Endodermal cell (in vitro differentiated cells): ENCODE measurements around the gene MINAR1. TPM values are rescaled to one million over a fixed set of nuclear protein-coding genes. Genes with fewer than 3 reads are reported as not detected.

Experiments
- DNase-seq: peaks from one replicate; pipeline ENCODE4 v3.0.0-alpha.2; 2017
- H3K27ac ChIP-seq: 2 replicates; pipeline ENCODE4 v1.5.1; 2013; ENCODE audit warnings: mild to moderate bottlenecking, low read depth, low read length, moderate library complexity
- H3K27me3 ChIP-seq: 2 replicates; pipeline ENCODE4 v1.6.1; 2013; ENCODE audit warnings: mild to moderate bottlenecking, low read length, moderate library complexity; ENCODE audit not compliant: insufficient read depth, control insufficient read depth, poor library complexity, severe bottlenecking
- H3K36me3 ChIP-seq: 2 replicates; pipeline ENCODE4 v1.7.0; 2013; ENCODE audit warnings: mild to moderate bottlenecking, low read length, moderate library complexity; ENCODE audit not compliant: control insufficient read depth, insufficient read depth
- H3K4me1 ChIP-seq: one replicate; pipeline ENCODE4 v1.7.0; 2013; ENCODE audit warnings: low read length; ENCODE audit not compliant: control insufficient read depth, insufficient read depth
- H3K4me3 ChIP-seq: 2 replicates; pipeline ENCODE4 v1.5.1; 2013; ENCODE audit warnings: mild to moderate bottlenecking, low read length, moderate library complexity
- H3K9ac ChIP-seq: 2 replicates; pipeline ENCODE4 v1.6.1; 2013; ENCODE audit warnings: mild to moderate bottlenecking, low read length, moderate library complexity; ENCODE audit not compliant: poor library complexity, severe bottlenecking; ENCODE audit errors: extremely low read depth
- H3K9me3 ChIP-seq: 2 replicates; pipeline ENCODE4 v1.6.1; 2013; ENCODE audit warnings: mild to moderate bottlenecking, low read length, moderate library complexity; ENCODE audit not compliant: control insufficient read depth
- H3K27ac Mint-ChIP-seq: 2 replicates; pipeline ENCODE4 v1.8.0; 2020; ENCODE audit warnings: mixed read lengths
- H3K27me3 Mint-ChIP-seq: 2 replicates; pipeline ENCODE4 v1.8.0; 2021; ENCODE audit warnings: mild to moderate bottlenecking, mixed read lengths; ENCODE audit not compliant: insufficient read depth
- H3K36me3 Mint-ChIP-seq: 2 replicates; pipeline ENCODE4 v1.8.0; 2020; ENCODE audit warnings: low read depth, mixed read lengths
- H3K4me1 Mint-ChIP-seq: 2 replicates; pipeline ENCODE4 v1.8.0; 2020; ENCODE audit warnings: mixed read lengths
- H3K4me3 Mint-ChIP-seq: 2 replicates; pipeline ENCODE4 v1.8.0; 2020; ENCODE audit warnings: mild to moderate bottlenecking, moderate library complexity, mixed read lengths
- H3K9me3 Mint-ChIP-seq: 2 replicates; pipeline ENCODE4 v1.8.0; 2020; ENCODE audit warnings: mild to moderate bottlenecking, mixed read lengths
- CTCF ChIP-seq: fragments of 200-600 bp; sonication (generic); conservative IDR thresholded peaks from 2 replicates; pipeline ENCODE4 v1.5.0; 2021; ENCODE audit warnings: antibody characterized with exemption, mild to moderate bottlenecking
- WGBS, 2 experiments: methylation state at CpG; one replicate each; pipeline versions ENCODE4 v1.1.5 to v1.1.7; 2013; ENCODE audit warnings: missing lambda C conversion rate in 2 of 2, mixed read lengths in 1 of 2; ENCODE audit not compliant: insufficient coverage in 1 of 2, insufficient read length in 1 of 2; 5-methylcytosine and 5-hydroxymethylcytosine counted together
- total RNA-seq, 2 donors: library from RNA; stranded (reverse); fragmentation: NEBNext Ultra II Directional in 1 of 2; extraction: Animal tissue kit (Norgen Biotek cat#: 25700) in 1 of 2; gene quantifications; 2 replicates in 1 of 2; 3 replicates in 1 of 2; pipeline ENCODE4 v1.2.1, GENCODE V29; 2021

MINAR1 gene
- total RNA-seq, 2 donors from 2014 or later: 1.1 to 1.2 TPM

DNA sequence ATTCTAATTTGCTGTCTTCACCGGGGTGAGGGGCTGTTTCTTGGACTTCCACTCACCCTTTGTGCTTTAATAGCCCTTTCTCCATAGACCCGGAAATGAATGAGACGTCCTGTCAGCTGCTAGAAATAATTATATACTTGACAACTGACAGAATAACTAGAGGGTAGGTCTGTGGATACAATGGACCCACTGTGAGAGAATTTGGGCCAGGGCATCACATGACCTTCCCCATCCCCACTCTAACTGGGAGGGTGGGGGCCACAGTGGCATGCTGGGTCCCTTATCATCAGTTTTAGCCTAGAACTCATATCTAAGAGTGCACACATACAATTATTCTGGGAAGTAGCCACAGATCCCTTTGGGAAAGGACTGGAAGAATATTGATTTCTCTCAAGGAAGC, 25.9 kb upstream of the MINAR1 start:
- TF ChIP-seq CTCF: no peak
- H3K27ac Mint-ChIP-seq: no peak overlapping the region
- Histone ChIP-seq H3K9me3 (no peaks in the 10 kb centered on the region), H3K4me3 (no peak overlapping the region), H3K36me3 (no peaks in the 10 kb centered on the region), H3K27me3 (no peaks in the 10 kb centered on the region), H3K4me1 (peaks cover 3% of the 10 kb centered on the region), H3K27ac (no peak overlapping the region), H3K9ac (no peak overlapping the region)
- H3K4me1 Mint-ChIP-seq: no peaks in the 10 kb centered on the region
- no peak for DNase-seq
- H3K27me3 Mint-ChIP-seq: peaks cover 9% of the 10 kb centered on the region
- no peak overlapping the region for H3K4me3 Mint-ChIP-seq
- WGBS, 2 experiments: 80 to 92% methylated on average over 1 to 3 of the region's 3 CpGs
- no peaks in the 10 kb centered on the region for H3K36me3 Mint-ChIP-seq
- no peaks in the 10 kb centered on the region for H3K9me3 Mint-ChIP-seq

DNA sequence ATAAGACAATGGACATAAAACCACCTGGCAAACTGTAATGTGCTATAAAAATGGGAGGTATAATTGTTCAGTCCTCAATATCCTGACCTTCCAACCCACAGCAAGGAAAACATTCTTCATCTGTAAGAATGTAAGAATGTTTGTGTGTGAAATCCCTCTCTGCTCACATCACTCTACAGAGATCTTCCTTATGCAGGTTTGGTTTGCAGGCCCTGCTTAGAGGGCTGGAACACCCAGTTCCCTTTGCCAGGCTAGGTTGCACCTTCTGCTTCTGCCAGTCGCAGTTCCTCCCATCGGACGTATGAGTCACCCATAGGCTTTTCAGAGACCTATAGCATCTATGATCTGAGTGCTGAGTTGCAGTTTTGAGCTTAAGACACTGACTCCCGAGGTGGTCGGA, 24.1 kb upstream of the MINAR1 start:
- DNase-seq: no peak
- WGBS, 2 experiments: 75 to 93% methylated on average over 4 to 5 of the region's 5 CpGs
- H3K4me1 ChIP-seq: peaks cover 3% of the 10 kb centered on the region
- Mint-ChIP-seq H3K27me3 (peaks cover 3% of the 10 kb centered on the region), H3K36me3 (no peaks in the 10 kb centered on the region), H3K4me3 (no peak overlapping the region), H3K27ac (no peak overlapping the region), H3K4me1 (no peaks in the 10 kb centered on the region), H3K9me3 (no peaks in the 10 kb centered on the region)
- H3K27ac ChIP-seq: no peak overlapping the region
- no peak overlapping the region for H3K9ac ChIP-seq
- no peak for TF ChIP-seq CTCF
- no peaks in the 10 kb centered on the region for H3K9me3 ChIP-seq
- H3K36me3 ChIP-seq: no peaks in the 10 kb centered on the region
- H3K4me3 ChIP-seq: no peak overlapping the region
- no peaks in the 10 kb centered on the region for H3K27me3 ChIP-seq

GRCh38 chr15:79410237-79410636, 21.9 kb upstream of the MINAR1 start:
- no peaks in the 10 kb centered on the region for H3K27me3 Mint-ChIP-seq
- H3K4me1 ChIP-seq: peaks cover 3% of the 10 kb centered on the region
- no peaks in the 10 kb centered on the region for H3K36me3 Mint-ChIP-seq
- no peaks in the 10 kb centered on the region for H3K4me1 Mint-ChIP-seq
- no peak overlapping the region for H3K4me3 Mint-ChIP-seq
- H3K27ac Mint-ChIP-seq: no peak overlapping the region
- no peak for DNase-seq
- 92 to 95% methylated on average over 2 of the region's 2 CpGs for WGBS, 2 experiments
- TF ChIP-seq CTCF: no peak
- H3K27ac ChIP-seq: no peak overlapping the region
- H3K9me3 ChIP-seq: no peaks in the 10 kb centered on the region
- no peak overlapping the region for H3K4me3 ChIP-seq
- no peaks in the 10 kb centered on the region for H3K27me3 ChIP-seq
- H3K36me3 ChIP-seq: no peaks in the 10 kb centered on the region
- no peak overlapping the region for H3K9ac ChIP-seq
- H3K9me3 Mint-ChIP-seq: no peaks in the 10 kb centered on the region
